DMS79 treated with DMSO at 0.1 percent for 48 hours (cell line): Measurements from ENCODE around the gene POLL.
"Not testable (repeated sequence)": the region's sequence is repeated elsewhere in the genome, so short reads cannot be mapped to it uniquely, and the experiment has no call there.

Experiments used
- DNase-seq: peaks from one replicate; lab custom pipeline; 2025; lab: John Stamatoyannopoulos, UW

The POLL gene

GRCh38 chr10:101611096-101611905 is 23.2 kb upstream of the POLL start:
- no peak for DNase-seq

GRCh38 chr10:101609481-101609880 is 21.4 kb upstream of the POLL start:
- no peak for DNase-seq

DNA sequence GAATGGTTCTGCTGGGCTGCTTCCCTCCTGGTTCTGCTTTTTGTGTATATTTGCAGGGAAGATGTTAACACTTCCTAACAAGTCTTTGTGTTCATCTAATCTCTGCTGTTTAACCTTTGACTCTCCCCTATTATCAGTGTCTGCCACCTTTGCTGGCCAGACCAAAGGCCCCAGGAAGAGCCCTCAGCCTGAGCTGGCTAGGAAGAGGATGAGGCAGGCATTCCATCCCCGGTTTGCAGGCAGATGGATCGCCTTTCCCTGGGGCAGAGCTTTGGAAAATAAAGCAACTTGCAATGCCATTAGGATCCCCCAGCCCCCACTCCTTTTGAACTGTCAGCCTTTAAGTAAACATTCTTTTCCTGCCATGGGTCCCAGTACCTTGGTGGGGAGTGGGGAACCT is 19.1 kb upstream of the POLL start:
- no peak for DNase-seq

DNA sequence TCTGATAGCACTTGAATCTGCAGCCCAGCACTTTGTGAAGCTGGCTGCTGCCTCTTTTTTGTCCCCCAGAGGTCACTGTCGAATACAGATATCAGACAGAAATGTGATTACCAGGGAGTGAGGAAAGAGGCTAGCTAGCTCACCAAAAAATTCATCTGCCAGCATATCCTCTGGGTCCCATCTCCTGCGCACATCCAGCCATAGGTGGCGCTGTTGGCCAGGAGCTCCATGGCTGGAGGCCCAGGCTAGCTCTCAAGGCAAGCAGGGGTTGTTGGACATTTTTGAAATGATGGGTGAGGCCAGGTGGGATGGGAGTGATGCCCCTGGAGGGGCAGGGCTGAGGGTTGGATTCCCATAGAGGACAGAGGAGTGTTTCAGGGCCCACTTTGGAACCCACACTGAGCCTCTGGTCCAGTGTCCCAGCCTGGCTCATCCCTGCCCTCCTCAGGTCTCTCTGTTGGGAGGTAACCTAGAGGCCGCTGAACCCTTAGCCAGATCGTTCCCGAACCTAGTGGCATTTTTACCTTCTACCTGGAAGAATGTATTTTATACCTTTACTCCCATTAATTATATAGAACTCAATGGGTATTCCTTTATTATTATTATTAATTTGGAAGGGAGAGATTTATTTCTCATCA is 14.8 kb upstream of the POLL start:
- peak; percentile 54 for DNase-seq

GRCh38 chr10:101601541-101601940 is 13.5 kb upstream of the POLL start:
- DNase-seq, result peak; percentile 27

GRCh38 chr10:101597091-101597900 is 9.2 kb upstream of the POLL start:
- DNase-seq, result no peak

DNA sequence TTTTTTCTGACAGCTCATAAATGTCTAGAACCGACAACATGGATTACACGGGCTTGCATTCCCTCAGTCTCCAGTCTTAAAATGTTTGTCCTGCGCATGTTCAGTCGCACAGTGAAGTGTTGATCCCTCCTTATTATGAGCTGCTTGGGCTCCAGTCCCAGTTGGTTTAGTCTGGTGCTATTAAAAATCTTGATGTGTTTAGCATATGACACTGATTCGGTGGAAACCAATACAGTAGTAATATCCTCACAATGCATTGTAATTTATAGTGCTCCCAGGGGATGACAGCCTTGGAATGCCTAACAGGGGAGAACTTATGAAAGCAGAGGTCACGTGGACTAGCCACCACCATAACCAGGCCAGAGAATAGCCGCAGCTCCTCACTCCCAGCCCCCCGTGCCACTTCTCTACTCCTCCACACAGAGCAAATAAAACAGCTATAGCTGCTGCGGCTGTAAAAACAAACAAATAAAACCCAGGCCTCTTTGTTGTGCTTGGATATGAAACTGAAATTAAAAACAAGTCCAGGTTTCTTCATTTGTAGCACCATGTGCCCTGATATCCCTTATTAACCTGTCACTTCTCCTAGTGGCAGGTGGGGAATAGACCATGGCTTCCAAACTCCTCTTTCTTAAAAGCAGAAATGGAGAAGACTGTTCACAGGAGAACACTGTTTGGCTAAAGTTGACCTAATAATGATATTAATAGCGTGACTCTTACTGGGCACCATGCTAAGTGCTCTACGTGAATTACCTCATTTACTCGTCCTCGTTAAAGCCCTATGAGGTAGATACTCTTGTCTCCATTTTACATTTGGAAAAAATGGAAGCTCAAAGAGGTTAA is 7.8 kb upstream of the POLL start:
- peak; percentile 53 for DNase-seq

- not testable (repeated sequence) for DNase-seq
These were observed 5.3 kb upstream of the POLL start for GRCh38 chr10:101593331-101593730.

DNA sequence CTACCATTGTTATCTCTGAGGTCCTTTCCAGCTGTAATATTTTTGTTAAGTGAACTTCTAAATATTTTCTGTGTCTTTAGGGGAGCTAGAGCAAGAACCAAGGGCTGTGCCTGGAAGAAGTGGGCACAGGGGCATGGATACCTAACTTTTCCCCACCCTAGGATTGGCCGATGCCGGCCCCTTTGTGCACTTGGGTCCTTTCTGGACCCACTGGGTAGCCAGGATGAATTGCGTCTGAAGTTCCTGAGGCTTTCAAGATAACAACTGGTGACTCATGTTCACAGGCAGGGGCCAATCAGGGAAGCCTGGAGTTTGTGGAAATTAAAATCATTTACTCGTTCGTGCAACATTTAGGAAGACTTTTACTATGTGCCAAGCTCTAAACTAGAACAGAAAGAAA is 822 bp upstream of the POLL start:
- DNase-seq, result no peak

DNA sequence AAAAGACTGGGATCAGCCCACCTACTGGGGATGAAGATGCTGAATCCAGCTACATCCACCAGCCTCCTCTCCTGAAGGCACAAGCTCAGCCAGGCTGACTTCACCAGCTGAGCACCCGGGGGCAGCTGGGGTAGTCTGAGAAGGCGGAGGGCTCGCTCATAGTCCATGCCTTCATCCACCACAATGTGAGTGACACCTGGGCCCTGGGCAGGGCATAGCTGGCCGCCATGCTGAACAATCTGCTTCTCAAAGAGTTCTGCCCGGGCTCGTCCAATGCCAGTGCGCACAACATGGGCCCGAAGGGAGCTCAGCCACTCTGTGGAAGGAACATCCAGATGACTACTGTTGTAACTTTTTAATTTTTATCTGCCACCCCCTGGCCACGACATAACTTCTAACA is 2.2 kb downstream of the POLL start:
- DNase-seq, result no peak

- DNase-seq, result no peak
These were observed 7.3 kb downstream of the POLL start for GRCh38 chr10:101580486-101581399.

- DNase-seq, result no peak
These were observed 8.6 kb downstream of the POLL start for GRCh38 chr10:101579516-101579870.

DNA sequence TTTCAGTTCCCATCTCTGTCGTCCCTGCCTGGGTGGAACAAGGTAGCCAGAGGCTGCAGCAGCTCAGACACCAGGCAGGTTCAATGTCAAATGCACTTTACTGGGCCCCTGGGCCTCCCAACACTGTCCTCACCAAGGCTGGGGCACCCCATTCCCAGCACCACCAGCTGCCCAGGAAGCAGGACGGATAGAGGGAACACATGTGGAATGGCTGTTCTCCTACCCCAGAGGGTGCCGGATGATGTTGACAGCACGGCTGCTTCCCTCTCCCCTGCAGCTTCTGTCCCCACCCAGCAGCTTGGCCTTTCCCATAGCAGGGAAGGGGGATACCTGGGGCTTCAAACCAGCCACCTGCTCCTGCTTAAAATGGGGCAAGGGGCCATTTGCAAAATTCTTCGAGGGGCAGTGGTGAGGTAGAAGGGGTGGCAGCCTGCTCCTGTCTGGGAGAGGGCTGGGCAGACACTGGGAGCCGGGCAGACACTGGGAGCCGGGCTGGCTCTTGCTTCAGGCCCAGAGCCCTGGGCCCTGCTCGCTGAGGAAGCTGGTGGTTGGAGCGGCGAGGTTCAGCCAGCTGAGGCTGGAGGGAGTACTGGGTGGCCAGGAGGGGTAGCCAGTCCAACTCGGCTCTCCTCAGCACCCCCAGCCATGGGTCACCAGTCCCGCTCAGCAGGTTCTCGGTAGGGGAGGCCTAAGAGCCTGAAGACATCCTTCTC is 9.1 kb downstream of the POLL start:
- no peak for DNase-seq

- no peak for DNase-seq
These were observed 9.9 kb downstream of the POLL start for GRCh38 chr10:101578192-101578591.

GRCh38 chr10:101577121-101577871 is 10.8 kb downstream of the POLL start:
- no peak for DNase-seq

GRCh38 chr10:101576211-101576863 is 11.7 kb downstream of the POLL start:
- DNase-seq, result no peak

DNA sequence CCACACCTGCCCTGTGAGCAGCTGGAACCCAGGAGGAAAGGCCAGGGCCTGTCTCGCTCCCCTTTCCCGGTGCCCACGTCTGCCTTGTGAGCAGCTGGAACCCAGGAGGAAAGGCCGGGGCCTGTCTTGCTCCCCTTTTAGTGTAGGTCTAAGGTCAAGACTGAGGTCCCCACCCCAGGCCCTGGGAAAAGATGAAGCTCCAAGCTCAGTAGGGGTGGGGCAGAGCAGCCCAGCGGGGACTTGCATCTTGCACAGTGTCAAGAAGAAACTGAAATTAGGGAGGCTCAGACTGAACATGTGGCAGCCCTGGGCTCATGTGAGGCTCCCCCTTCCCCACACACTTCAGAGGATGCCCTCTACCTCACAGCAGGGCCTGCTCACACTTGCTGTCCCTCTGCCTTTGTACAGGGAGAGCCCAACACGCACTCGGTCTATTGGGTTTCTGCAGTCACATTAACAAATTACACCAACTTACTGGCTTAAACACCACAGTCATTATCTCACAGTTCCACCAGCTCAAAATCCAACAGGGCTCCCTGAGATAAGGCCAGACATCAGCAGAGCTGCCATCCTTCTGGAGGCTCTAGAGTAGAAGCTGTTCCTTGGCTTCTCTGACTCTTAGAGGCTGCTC is 12.4 kb downstream of the POLL start:
- DNase-seq, result no peak

- DNase-seq, result no peak
These were observed 13.0 kb downstream of the POLL start for GRCh38 chr10:101575091-101575490.
